ENCODE results near the gene CHI3L1.

CHI3L1 gene

GRCh38 chr1:203206129-203206687 is 19.7 kb upstream of the CHI3L1 start:
- DNase-seq (ENCODE audit: low read depth in 2 of 2, low spot score in 1 of 2): no peak

GRCh38 chr1:203204756-203205155 is 18.3 kb upstream of the CHI3L1 start:
- DNase-seq (ENCODE audit: low read depth in 2 of 2, low spot score in 1 of 2): no peak

GRCh38 chr1:203202431-203203245 is 16.1 kb upstream of the CHI3L1 start:
- DNase-seq (ENCODE audit: low read depth in 2 of 2, low spot score in 1 of 2): no peak

GRCh38 chr1:203201516-203202205 is 15.2 kb upstream of the CHI3L1 start:
- DNase-seq (ENCODE audit: low read depth in 2 of 2, low spot score in 1 of 2): no peak

- no peak for DNase-seq (ENCODE audit: low read depth in 2 of 2, low spot score in 1 of 2)
These were observed 14.4 kb upstream of the CHI3L1 start for GRCh38 chr1:203200916-203201315.

GRCh38 chr1:203199816-203200571 is 13.5 kb upstream of the CHI3L1 start:
- DNase-seq (ENCODE audit: low read depth in 2 of 2, low spot score in 1 of 2): no peak

- DNase-seq (ENCODE audit: low read depth in 2 of 2, low spot score in 1 of 2): no peak
These were observed 12.9 kb upstream of the CHI3L1 start for GRCh38 chr1:203199481-203199815.

GRCh38 chr1:203199002-203199401 is 12.5 kb upstream of the CHI3L1 start:
- DNase-seq (ENCODE audit: low read depth in 2 of 2, low spot score in 1 of 2): no peak

GRCh38 chr1:203197625-203198024 is 11.1 kb upstream of the CHI3L1 start:
- DNase-seq (ENCODE audit: low read depth in 2 of 2, low spot score in 1 of 2): no peak

- DNase-seq (ENCODE audit: low read depth in 2 of 2, low spot score in 1 of 2): no peak
These were observed 9.9 kb upstream of the CHI3L1 start for GRCh38 chr1:203196371-203196770.

GRCh38 chr1:203190949-203191348 is 4.4 kb upstream of the CHI3L1 start:
- no peak for DNase-seq (ENCODE audit: low read depth in 2 of 2, low spot score in 1 of 2)

GRCh38 chr1:203189951-203190352 is 3.4 kb upstream of the CHI3L1 start:
- DNase-seq (ENCODE audit: low read depth in 2 of 2, low spot score in 1 of 2): no peak

GRCh38 chr1:203188686-203189232 is 2.3 kb upstream of the CHI3L1 start:
- DNase-seq (ENCODE audit: low read depth in 2 of 2, low spot score in 1 of 2): no peak

- DNase-seq (ENCODE audit: low read depth in 2 of 2, low spot score in 1 of 2): no peak
These were observed 1.3 kb upstream of the CHI3L1 start for GRCh38 chr1:203187689-203188264.

- no peak for DNase-seq (ENCODE audit: low read depth in 2 of 2, low spot score in 1 of 2)
These were observed 791 bp upstream of the CHI3L1 start for GRCh38 chr1:203187304-203187685.

GRCh38 chr1:203186091-203186445 is 436 bp downstream of the CHI3L1 start:
- DNase-seq (ENCODE audit: low read depth in 2 of 2, low spot score in 1 of 2): no peak

GRCh38 chr1:203185585-203185984 is 919 bp downstream of the CHI3L1 start:
- no peak for DNase-seq (ENCODE audit: low read depth in 2 of 2, low spot score in 1 of 2)

GRCh38 chr1:203185061-203185461 is 1.4 kb downstream of the CHI3L1 start:
- no peak for DNase-seq (ENCODE audit: low read depth in 2 of 2, low spot score in 1 of 2)

- DNase-seq (ENCODE audit: low read depth in 2 of 2, low spot score in 1 of 2): no peak
These were observed 2.0 kb downstream of the CHI3L1 start for GRCh38 chr1:203184467-203184866.

- DNase-seq (ENCODE audit: low read depth in 2 of 2, low spot score in 1 of 2): no peak
These were observed 2.7 kb downstream of the CHI3L1 start for GRCh38 chr1:203183828-203184227.

- DNase-seq (ENCODE audit: low read depth in 2 of 2, low spot score in 1 of 2): no peak
These were observed 4.0 kb downstream of the CHI3L1 start for GRCh38 chr1:203182387-203182953.
